ENCODE measurements around the gene NPM1. TPM values are rescaled to one million over a fixed set of nuclear protein-coding genes. Genes with fewer than 3 reads are reported as not detected.
A peak's percentile ranks its signal among the peaks of the same experiment; 100 is the strongest.

The NPM1 gene
- total RNA-seq, 1 experiment from 2014 or later, result 3,530 TPM

DNA sequence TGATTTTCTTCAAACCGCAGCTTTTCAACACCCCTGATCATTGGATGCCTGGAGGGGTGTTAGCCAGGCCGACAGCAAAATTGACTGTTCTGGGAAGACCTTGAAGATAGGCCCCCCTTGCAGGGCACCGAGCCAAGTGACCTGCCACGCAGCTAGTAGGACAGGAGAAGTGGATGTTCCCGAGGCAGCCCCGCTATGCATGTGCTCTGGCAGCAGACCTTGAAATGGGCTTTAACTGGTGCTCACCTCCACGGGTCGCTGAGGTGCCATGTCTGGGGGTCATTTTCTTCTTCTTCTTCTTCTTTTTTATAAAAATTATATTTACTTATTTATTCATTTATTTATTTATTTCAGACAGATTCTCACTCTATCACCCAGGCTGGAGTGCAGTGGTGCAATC, 44.4 kb downstream of the NPM1 start:
- H3K4me1 Mint-ChIP-seq, result peaks cover 21% of the 10 kb centered on the region
- H3K36me3 Mint-ChIP-seq, result no peaks in the 10 kb centered on the region
- ATAC-seq (no peak), DNase-seq (ENCODE audit: low spot score) (no peak)
- no peak overlapping the region for H3K4me3 Mint-ChIP-seq
- H3K9me3 Mint-ChIP-seq, result no peaks in the 10 kb centered on the region
- POLR2A ChIA-PET, result interaction anchor here (0.5 kb wide), 1 partner anchor 396 kb away, joined by 3 read pairs; no protein-coding TSS in a partner anchor
- no peaks in the 10 kb centered on the region for H3K27me3 Mint-ChIP-seq (ENCODE audit: low read depth)
- CTCF ChIA-PET, result interaction anchor here (1.4 kb wide), 1 partner anchor 10 kb away, joined by 3 read pairs; no protein-coding TSS in a partner anchor
- no peak overlapping the region for H3K27ac Mint-ChIP-seq
- TF ChIP-seq JAZF1 (CRISPR knock-in tag; IDR thresholded peaks at IDR 0.05), result no peak
- no peak for TF ChIP-seq TEAD1 (CRISPR knock-in tag; IDR thresholded peaks at IDR 0.05)
- no peak for TF ChIP-seq CREB1 (CRISPR knock-in tag; IDR thresholded peaks at IDR 0.05)
- TF ChIP-seq, protein P1, sequence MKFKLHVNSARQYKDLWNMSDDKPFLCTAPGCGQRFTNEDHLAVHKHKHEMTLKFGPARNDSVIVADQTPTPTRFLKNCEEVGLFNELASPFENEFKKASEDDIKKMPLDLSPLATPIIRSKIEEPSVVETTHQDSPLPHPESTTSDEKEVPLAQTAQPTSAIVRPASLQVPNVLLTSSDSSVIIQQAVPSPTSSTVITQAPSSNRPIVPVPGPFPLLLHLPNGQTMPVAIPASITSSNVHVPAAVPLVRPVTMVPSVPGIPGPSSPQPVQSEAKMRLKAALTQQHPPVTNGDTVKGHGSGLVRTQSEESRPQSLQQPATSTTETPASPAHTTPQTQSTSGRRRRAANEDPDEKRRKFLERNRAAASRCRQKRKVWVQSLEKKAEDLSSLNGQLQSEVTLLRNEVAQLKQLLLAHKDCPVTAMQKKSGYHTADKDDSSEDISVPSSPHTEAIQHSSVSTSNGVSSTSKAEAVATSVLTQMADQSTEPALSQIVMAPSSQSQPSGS (CRISPR knock-in tag; IDR thresholded peaks at IDR 0.05; ENCODE audit: borderline replicate concordance, low read depth), result no peak
- TF ChIP-seq, protein P2, sequence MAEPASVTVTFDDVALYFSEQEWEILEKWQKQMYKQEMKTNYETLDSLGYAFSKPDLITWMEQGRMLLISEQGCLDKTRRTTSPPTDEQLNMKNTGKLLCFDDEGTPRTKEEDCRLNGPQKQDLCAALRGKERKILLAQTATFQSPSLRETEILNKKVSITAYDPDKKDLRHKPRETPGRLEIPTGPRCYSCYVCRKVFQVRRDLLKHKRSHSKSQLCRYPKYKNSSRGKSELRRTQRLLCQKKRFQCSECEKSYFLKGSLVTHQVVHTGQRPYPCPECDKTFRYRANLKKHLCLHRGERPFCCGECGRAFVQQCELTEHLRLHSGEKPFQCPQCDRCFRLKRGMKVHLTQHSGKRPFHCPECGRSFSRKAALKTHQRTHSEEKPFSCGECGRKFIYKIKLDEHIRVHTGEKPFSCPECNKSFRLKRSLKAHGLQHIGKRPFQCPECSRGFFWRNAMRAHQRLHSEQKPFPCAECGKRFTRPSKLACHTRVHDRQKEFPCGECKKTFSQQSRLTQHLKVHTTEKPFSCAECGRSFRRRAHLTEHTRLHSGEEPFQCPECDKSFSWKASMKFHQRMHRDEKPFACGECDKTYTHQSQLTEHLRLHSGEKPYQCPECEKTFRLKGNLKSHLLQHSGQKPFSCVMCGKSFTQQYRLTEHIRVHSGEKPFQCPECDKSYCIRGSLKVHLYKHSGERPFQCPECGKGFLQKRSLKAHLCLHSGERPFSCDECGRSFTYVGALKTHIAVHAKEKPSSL (CRISPR knock-in tag; conservative IDR thresholded peaks at IDR 0.05), result no peak
- no peak for TF ChIP-seq NFATC4 (CRISPR knock-in tag; IDR thresholded peaks at IDR 0.05)
- no peak for TF ChIP-seq RORB (CRISPR knock-in tag; IDR thresholded peaks at IDR 0.05)
- no peak for TF ChIP-seq ZBTB21 (CRISPR knock-in tag; IDR thresholded peaks at IDR 0.05; ENCODE audit: borderline replicate concordance)
- TF ChIP-seq MYBL2 (CRISPR knock-in tag; IDR thresholded peaks at IDR 0.05), result no peak
- TF ChIP-seq SMAD4 (CRISPR knock-in tag; IDR thresholded peaks at IDR 0.05), result no peak
- no peak for TF ChIP-seq ZNF219 (CRISPR knock-in tag; IDR thresholded peaks at IDR 0.05; ENCODE audit: borderline replicate concordance)
- no peak for TF ChIP-seq ZNF232 (CRISPR knock-in tag; IDR thresholded peaks at IDR 0.05)
- no peak for TF ChIP-seq ZNF263 (CRISPR knock-in tag; IDR thresholded peaks at IDR 0.05; ENCODE audit: low read depth)
- TF ChIP-seq, protein P3, sequence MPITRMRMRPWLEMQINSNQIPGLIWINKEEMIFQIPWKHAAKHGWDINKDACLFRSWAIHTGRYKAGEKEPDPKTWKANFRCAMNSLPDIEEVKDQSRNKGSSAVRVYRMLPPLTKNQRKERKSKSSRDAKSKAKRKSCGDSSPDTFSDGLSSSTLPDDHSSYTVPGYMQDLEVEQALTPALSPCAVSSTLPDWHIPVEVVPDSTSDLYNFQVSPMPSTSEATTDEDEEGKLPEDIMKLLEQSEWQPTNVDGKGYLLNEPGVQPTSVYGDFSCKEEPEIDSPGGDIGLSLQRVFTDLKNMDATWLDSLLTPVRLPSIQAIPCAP (CRISPR knock-in tag; IDR thresholded peaks at IDR 0.05), result no peak
- TF ChIP-seq, protein P4, sequence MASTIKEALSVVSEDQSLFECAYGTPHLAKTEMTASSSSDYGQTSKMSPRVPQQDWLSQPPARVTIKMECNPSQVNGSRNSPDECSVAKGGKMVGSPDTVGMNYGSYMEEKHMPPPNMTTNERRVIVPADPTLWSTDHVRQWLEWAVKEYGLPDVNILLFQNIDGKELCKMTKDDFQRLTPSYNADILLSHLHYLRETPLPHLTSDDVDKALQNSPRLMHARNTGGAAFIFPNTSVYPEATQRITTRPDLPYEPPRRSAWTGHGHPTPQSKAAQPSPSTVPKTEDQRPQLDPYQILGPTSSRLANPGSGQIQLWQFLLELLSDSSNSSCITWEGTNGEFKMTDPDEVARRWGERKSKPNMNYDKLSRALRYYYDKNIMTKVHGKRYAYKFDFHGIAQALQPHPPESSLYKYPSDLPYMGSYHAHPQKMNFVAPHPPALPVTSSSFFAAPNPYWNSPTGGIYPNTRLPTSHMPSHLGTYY (CRISPR knock-in tag; IDR thresholded peaks at IDR 0.05), result no peak
- TF ChIP-seq NR3C1 (CRISPR knock-in tag; conservative IDR thresholded peaks at IDR 0.05; ENCODE audit: low read depth), result no peak

DNA sequence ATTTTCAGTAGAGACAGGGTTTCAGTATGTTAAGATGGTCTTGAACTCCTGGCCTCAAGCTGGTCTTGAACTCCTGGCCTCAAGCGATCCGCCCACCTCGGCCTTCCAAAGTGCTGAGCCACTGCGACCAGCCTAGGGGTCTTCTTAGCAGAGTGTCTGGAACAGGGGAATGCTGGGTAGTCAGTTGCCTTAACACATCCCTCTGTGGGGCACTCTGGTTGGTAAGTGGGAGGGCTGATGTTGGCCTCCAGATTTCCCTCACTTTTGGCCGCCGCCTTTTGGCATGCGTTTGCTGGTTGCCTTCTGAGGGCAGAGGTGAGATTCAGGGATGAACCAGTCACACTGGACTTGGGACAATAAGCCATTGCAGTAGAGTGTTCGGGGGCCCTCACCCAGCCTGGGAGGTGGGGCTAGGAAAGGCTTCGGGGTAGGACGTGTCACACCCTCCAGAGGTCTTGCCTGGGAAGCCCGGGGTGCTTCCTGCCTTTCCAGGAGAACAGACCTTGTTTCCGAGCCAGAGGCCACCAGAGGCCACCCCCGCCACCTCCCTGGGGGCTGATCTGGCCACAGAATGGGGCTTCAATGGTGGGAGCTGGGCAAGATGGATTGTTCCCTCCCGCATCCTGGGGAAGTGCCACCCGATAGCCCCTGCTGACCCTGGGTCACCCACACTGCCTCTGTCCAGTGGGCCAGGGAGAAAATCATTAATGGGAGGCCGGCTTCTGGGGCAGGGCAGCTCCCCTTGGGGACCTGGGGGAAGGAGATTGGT, 45.1 kb downstream of the NPM1 start:
- H3K4me3 Mint-ChIP-seq, result no peak overlapping the region
- H3K9me3 Mint-ChIP-seq, result no peaks in the 10 kb centered on the region
- DNase-seq (ENCODE audit: low spot score) (peak; percentile 4), ATAC-seq (no peak)
- ChIA-PET CTCF (interaction anchor here (1.4 to 3.1 kb wide), 2 partner anchors 11 to 14 kb away, joined by 3 to 22 read pairs; partner anchors contain the start of gene FGF18), POLR2A (no interaction called here)
- H3K36me3 Mint-ChIP-seq, result no peaks in the 10 kb centered on the region
- no peak overlapping the region for H3K27ac Mint-ChIP-seq
- H3K27me3 Mint-ChIP-seq (ENCODE audit: low read depth), result no peaks in the 10 kb centered on the region
- peaks cover 21% of the 10 kb centered on the region for H3K4me1 Mint-ChIP-seq
- TF ChIP-seq, protein P5, sequence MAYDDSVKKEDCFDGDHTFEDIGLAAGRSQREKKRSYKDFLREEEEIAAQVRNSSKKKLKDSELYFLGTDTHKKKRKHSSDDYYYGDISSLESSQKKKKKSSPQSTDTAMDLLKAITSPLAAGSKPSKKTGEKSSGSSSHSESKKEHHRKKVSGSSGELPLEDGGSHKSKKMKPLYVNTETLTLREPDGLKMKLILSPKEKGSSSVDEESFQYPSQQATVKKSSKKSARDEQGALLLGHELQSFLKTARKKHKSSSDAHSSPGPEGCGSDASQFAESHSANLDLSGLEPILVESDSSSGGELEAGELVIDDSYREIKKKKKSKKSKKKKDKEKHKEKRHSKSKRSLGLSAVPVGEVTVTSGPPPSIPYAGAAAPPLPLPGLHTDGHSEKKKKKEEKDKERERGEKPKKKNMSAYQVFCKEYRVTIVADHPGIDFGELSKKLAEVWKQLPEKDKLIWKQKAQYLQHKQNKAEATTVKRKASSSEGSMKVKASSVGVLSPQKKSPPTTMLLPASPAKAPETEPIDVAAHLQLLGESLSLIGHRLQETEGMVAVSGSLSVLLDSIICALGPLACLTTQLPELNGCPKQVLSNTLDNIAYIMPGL (CRISPR knock-in tag; IDR thresholded peaks at IDR 0.05), result no peak
- TF ChIP-seq, protein P6, sequence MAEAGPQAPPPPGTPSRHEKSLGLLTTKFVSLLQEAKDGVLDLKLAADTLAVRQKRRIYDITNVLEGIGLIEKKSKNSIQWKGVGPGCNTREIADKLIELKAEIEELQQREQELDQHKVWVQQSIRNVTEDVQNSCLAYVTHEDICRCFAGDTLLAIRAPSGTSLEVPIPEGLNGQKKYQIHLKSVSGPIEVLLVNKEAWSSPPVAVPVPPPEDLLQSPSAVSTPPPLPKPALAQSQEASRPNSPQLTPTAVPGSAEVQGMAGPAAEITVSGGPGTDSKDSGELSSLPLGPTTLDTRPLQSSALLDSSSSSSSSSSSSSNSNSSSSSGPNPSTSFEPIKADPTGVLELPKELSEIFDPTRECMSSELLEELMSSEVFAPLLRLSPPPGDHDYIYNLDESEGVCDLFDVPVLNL (CRISPR knock-in tag; IDR thresholded peaks at IDR 0.05; ENCODE audit: borderline replicate concordance, low read depth), result no peak
- TF ChIP-seq ZNF396 (CRISPR knock-in tag; IDR thresholded peaks at IDR 0.05; ENCODE audit: borderline replicate concordance), result no peak
- TF ChIP-seq, protein P7, sequence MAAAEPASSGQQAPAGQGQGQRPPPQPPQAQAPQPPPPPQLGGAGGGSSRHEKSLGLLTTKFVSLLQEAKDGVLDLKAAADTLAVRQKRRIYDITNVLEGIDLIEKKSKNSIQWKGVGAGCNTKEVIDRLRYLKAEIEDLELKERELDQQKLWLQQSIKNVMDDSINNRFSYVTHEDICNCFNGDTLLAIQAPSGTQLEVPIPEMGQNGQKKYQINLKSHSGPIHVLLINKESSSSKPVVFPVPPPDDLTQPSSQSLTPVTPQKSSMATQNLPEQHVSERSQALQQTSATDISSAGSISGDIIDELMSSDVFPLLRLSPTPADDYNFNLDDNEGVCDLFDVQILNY (CRISPR knock-in tag; IDR thresholded peaks at IDR 0.05), result no peak
- TF ChIP-seq CBFB (CRISPR knock-in tag; IDR thresholded peaks at IDR 0.05; ENCODE audit: low read depth), result no peak
- TF ChIP-seq, protein P8, sequence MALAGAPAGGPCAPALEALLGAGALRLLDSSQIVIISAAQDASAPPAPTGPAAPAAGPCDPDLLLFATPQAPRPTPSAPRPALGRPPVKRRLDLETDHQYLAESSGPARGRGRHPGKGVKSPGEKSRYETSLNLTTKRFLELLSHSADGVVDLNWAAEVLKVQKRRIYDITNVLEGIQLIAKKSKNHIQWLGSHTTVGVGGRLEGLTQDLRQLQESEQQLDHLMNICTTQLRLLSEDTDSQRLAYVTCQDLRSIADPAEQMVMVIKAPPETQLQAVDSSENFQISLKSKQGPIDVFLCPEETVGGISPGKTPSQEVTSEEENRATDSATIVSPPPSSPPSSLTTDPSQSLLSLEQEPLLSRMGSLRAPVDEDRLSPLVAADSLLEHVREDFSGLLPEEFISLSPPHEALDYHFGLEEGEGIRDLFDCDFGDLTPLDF (CRISPR knock-in tag; IDR thresholded peaks at IDR 0.05), result no peak
- no peak for TF ChIP-seq MYBL2 (CRISPR knock-in tag; IDR thresholded peaks at IDR 0.05)
- TF ChIP-seq, protein P9, sequence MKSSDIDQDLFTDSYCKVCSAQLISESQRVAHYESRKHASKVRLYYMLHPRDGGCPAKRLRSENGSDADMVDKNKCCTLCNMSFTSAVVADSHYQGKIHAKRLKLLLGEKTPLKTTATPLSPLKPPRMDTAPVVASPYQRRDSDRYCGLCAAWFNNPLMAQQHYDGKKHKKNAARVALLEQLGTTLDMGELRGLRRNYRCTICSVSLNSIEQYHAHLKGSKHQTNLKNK (CRISPR knock-in tag; IDR thresholded peaks at IDR 0.05), result no peak
